GM18508 (cell line): ENCODE results near the gene CCDC93.
"Not testable (repeated sequence)": the region's sequence is repeated elsewhere in the genome, so short reads cannot be mapped to it uniquely, and the experiment has no call there.

Experiments used
- ATAC-seq: cut with Tn5 transposase; IDR thresholded peaks from one replicate; pipeline ENCODE4 v1.9.1; 2021; ENCODE audit warnings: moderate number of reproducible peaks; ENCODE audit not compliant: insufficient read depth, unreplicated experiment

Gene CCDC93

DNA sequence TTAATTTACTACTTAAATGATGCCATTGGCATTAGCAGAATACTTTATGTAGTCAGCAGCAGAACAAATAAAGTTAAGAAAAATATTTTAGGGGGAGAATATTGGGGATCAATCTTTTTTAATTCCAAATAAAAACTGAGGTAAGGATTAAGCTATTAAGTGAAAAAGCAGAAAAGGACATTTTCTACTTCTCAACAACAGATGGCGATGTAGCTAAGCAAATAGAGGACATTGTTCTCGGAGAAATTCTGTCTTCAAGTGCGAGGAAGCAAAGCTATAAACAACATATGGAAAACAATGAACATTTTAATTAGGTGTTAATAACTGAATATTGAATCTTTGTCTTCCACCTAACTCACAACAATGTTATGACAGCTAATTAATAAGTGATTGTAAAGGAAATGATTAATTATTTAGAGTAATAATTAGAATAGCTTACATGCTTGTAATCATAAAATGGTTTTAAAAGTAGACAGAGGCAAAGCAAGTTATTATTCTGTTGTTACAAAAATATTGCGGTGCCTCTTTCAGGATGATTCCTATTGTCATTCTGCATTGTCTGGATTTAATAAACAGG is 32.9 kb upstream of the CCDC93 start:
- ATAC-seq, result no peak

DNA sequence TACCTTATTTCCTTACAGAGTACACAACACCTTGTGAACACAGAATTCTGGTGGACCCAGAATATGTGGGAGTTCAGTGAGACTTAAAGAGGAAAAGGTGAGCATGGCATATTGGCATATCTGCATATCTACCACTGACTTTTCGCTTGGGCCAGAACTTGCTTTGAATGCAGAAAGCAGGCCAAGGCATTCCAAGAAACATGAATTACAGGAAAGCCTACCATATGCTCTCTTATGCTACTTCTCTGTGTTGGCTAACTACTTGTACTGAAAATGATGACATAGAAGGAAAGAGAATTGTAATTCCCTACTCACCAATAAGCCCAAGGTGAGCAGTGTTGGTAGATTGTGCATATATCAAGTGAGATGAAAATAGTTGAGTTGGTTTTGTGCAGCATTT is 31.4 kb upstream of the CCDC93 start:
- ATAC-seq, result no peak

DNA sequence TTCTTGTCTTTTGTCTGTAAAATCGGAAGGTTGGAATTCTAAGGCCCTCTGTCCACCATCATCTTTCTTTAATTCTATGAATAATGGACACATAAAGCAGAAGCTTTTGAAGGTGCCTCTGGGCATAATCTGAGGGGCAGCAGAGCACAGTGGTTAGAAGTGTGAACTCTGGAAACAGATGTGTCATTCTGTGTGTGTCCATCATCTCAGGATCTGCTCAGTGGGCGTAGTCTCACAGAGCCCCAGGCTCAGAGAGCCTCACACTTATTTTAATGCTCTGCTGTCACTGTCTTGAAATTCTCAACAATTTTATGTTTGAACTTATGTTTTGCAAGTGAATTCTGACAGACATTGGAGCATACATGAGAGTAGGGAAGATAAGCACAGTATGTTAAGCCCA is 31.0 kb upstream of the CCDC93 start:
- ATAC-seq, result no peak

DNA sequence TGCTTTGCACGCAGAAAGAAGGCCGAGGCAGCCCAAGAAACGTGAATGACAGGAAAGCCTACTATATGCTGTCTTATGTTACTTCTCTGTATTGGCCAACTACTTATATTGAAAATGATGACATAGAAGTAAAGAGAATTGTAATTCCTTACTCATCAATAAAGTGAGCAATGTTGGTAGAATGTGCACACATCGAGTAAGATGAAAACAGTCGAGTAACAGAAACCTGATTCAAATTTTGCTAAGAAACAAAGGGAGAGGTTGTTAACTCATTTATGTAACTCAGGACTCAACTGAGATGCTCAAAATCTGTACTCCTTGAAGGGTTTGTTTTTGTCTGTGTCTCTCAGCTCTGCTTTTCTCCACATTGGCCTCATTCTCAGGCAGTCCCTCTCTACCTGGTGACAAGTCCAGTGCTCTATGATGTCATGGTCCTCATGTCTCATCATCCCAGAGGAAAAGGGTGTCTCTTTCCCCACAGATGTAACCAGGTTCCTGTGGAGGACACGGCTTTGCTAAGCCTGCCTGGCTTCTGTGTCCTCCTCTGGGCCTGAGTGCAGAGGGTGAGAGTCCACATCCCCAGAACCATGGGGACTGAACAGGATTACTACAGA is 30.3 kb upstream of the CCDC93 start:
- ATAC-seq, result no peak

DNA sequence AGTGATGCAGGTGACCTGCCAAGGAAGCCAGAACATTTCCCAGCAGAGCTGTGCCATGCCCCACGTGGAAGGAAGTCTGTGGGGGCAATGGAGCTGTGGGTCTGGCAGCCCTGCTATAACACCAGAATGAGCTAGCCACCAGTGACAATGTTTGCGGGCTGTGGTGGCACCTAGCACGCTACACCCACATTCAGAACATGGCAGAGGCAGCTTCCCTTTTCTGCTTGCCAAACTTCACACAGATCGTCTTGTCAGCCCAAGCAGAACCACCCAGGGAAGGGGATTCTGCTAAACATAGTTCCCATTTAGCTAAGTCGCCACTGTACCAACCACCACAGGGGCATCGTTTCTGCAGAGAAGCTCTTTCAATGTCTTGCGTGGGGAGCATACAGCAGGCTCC is 27.0 kb upstream of the CCDC93 start:
- ATAC-seq, result no peak

DNA sequence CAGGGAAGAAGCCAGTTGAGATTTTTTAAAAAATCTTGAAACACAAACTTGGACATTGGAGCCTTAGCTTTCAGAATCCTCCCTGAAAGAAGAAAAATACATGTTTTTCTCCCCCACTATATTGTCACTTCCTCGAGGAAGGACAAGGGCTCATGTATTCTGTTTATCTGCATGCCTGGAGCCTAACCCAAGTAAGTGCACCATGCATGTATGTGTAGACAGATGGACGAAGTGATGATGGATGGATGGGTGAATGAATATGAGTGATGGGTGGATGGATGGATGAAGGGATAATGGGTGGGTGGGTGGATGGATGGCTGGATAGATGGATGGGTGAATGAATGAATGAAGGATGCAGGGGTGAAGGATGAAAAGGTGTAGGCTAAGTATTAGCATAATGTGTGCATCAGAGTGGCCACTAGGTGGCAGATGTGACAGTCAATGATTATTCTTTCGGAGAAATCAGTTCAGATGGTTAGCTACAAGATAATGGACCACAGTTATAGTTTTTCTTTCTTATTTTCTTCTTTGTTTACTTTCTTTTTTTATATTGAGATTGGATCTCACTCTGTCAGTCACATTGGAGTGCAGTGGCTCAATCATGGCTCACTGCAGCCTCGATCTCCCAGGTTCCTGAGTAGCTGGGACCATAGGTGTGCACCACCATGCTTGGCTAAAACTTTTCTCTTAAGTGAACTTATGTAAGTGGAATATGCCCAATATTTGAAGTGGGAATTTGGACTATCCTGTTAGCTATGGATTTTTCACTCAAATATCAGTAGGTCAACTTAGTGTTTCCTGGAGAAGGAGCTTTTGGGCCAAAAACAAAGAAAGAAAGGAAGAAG is 18.5 kb upstream of the CCDC93 start:
- ATAC-seq, result peak; percentile 96

DNA sequence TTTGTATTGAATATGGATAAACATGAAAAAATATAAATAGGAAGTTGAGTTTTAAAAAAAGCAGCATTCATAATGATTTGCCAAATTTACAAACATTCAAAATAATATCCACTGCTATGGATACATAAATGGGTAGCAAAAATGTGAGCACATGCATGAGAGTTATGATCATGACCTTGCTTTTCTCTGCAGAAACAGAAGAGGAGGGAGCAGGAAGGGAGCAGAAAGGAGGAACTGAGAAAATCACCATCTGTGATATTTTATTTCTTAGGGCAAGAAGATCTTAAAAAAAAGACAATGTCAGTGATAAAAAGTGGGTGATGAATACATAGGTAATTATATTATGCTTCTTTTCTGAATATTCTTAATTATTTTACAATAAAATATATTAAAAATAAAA is 17.7 kb upstream of the CCDC93 start:
- ATAC-seq, result no peak

DNA sequence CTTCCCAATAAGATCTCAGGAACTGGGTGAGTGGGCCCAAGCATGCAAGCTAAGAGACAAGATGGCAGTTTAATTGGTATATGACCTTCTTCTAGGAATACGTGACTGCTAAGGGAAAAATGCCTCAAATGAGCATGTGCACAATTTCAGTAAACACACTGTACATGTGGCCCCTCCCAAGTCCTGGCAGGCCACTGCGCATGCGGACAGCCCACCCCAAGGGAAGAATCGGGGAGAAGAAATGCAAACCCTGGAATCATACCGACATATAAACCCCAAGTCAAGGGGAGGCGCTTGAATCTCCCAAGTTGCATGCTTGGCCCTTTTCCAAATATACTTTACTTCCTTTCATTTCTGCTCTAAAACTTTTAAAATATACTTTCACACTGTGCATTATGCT is 15.2 kb upstream of the CCDC93 start:
- ATAC-seq, result no peak

DNA sequence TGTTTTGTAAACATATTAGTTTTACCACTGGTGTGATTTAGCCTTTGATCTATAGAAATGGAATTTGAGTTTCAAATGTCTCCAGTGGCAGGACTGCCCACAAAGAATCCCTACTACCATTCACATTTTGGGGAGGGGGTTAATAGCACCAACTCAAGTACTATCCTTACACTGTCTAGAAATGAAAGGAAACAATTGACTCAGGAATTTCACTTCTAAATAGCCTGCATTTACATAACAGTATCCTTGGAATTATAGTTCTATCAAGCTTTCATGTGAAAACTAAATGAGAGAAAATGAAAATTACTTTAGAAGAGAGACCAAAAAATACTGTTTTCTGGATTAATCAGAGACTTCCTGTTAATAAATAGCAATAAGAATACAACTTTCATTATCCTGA is 7.5 kb upstream of the CCDC93 start:
- no peak for ATAC-seq

DNA sequence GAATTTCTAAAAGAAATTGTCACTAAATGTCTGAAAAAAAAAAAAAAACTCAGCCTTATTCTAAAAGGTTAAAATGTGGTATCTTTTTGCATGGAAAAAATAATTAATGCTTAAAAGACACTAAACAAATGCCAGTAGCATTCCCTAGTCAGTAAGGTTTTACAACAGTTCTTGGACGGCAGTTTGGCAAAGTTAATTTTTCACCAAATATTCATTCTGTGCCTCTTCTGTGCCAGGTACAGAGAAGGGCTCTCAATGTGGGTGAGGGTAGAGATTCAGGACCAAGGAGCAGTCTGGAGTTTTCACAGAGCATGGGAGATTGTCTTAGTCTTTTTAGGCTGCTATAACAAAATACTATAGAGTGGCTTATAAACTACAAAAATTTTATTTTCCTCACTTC is 6.0 kb upstream of the CCDC93 start:
- ATAC-seq, result no peak

DNA sequence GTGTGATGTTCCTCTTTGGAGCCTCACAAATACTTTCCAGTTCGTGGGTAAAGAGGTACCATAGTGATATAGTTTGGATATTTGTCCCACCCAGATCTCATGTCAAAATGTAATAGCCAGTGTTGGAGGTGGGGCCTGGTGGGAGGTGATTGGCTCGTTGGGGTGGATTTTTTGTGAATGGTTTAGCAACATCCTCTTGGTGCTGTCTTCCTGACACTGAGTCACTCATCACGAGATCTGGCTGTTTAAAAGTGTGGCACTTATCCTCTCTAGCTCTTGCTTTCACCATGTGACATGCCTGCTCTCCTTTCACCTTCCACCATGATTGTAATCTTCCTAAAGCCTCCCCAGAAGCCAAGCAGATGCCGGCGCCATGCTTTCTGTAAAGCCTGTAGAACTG is 3.0 kb upstream of the CCDC93 start:
- ATAC-seq, result no peak

DNA sequence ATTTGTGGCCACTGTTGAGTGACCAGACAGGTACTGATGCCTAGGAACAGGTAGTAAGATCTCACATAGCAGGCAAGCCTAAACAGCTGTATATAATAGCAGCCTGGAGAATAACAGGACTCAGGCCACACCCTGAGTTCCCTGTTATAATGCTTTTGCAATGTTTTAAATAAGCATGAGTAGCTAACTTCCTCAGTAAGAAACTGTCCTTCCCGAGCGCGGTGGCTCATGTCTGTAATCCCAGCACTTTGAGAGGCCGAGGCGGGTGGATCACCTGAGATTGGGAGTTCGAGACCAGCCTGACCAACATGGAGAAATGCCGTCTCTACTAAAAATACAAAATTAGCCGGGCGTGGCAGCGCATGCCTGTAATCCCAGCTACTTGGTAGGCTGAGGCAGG is 1.9 kb upstream of the CCDC93 start:
- ATAC-seq, result not testable (repeated sequence)

DNA sequence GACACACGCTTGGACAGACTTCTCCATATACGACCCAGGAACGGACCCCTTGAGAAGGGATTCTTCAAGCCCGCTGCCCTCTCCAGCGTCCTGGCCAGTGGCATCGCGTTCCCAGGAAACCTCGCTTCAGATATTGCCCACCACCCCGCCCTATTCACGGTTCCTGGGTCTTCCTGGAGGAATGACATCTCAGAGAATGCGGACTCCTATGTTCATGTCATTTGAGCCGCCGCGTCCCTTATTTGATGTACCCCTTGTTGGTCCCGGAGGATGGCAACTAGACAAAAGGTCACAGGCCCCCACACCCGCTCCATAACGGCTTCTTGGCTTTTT is 588 bp upstream of the CCDC93 start:
- ATAC-seq, result no peak

DNA sequence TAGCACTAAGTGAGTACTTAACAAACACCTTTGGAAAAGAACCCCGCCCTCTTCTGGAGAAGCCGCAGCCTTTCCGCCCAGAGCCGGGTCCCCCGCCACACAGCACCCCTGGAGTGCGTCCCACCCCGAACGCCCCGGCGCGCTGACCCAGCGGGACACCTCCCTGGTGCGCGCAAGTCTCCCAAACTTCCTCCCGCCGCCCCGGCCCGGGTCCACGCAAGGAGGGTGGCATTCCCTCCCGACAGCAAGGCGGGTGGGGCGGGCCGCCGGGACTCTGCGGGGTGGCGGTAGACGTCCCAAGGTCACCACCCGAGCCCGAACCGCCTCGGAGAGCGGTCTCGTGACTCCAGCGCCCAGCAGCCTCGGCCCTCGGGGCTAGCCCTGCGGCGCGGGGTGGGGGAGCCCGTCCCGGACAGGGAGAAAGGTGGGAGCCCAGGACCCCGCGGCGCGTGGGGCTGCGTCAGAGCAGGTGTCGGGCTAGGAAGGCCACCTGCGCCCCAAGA is 598 bp downstream of the CCDC93 start:
- ATAC-seq, result peak; percentile 21

DNA sequence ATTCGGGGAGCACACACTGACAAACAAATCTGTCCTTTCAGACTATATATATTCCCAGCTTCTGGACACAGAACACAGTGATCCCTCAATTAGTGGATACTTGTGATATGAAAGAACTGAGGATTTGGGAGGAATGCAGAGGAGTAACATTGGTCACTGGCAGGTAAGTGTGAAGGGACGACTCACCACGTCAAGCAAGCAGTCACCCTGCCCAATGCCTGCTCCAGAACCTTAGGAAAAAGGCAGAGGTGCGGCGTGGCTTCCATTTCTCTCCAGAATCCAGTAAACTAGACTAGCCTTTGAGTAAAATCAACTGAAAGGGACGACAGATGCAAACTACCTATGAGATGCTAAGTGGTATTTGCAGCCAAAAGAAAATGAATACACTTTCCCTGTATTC is 1.1 kb downstream of the CCDC93 start:
- ATAC-seq, result no peak

DNA sequence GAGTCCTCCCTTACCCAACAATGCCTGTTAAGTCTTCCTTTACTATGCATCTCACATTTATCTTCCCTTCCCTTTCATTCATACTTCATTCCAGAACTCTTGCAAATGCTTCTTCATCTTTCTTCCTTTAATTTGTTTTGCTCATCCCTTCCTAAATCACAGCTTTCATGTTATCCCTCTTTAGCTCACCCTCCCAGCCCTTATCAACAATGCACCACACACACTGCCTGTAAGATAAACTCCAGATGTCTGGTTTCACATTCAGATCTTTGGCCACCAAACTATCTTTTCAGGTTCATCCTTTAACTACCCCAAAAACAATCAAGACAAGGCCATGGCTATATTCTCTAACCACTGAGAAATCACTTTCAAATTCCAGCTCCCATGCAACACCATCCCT is 3.4 kb downstream of the CCDC93 start:
- no peak for ATAC-seq

DNA sequence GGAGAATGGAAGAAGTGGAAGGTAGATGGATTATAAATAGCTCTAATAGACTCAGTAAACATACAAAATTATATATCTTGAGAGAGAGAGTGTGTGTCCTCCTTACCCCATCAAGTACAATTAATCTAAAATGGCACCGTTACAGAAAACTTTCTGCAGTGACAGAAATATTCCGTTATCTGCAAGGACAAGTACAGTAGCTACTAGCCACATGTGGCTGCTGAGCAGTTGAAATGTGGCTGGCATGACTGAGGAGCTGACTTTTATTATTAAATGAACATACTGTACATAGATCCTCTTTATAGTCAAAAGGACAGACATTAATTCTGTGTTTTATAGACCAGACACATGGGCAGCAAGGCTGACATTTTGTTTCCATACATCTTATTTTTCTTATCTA is 7.0 kb downstream of the CCDC93 start:
- ATAC-seq, result no peak

DNA sequence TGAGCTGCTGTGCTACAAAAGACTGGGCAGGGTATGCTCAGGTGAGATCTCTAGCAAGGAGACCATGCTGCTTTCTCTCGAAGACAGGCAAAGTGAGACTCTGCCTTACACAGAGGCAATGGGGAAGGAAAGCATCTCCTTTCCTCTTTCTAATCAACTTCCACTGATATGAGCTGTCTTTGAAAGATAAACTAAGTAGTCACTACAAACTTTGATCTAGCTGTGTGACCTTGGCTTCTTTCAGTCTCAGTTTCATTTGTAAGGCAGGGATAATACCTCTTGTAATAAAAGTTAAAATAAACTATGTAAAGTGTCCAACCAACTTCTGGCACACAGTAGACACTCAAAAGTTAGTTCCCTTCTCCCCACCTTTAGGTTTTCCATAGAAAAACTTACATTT is 7.5 kb downstream of the CCDC93 start:
- no peak for ATAC-seq

DNA sequence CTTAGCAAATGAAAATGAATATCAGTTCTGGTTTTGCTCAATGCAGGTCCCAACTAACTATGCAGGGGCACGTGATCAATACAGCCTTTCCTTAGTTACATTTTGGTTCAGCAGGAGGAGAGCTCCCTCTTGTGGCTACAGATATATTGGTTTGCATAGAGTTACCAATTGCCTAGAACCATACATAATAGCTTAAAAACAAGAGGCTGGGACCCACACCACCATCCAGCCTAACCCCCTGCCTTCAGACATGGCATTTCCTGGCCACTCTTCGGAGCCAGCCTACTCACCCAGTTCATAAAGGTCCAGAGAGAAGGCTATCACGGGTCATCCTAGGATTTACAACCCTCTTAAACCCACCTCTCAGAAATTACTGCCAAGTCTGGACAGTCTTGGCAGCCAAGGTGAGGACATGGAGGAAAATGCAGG is 10.5 kb downstream of the CCDC93 start:
- peak; percentile 96 for ATAC-seq

DNA sequence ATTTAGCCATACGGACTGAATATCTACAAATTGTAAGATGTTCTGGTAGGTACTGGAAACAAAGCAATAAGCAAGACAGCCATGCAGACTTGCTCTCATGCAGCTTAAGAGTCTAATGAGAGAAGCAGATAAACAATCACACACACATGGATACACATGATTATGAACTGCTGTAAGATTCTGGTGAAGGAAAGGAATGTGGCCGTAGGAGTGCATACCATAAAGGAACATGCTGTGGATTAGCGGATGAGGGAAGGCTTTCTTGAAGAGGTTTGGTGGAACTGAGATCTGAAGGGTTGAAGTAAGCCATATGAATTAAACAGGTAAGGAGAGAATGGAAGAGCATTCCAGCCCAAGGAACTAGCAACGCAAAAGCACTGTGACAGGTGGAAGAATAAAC is 13.8 kb downstream of the CCDC93 start:
- no peak for ATAC-seq

DNA sequence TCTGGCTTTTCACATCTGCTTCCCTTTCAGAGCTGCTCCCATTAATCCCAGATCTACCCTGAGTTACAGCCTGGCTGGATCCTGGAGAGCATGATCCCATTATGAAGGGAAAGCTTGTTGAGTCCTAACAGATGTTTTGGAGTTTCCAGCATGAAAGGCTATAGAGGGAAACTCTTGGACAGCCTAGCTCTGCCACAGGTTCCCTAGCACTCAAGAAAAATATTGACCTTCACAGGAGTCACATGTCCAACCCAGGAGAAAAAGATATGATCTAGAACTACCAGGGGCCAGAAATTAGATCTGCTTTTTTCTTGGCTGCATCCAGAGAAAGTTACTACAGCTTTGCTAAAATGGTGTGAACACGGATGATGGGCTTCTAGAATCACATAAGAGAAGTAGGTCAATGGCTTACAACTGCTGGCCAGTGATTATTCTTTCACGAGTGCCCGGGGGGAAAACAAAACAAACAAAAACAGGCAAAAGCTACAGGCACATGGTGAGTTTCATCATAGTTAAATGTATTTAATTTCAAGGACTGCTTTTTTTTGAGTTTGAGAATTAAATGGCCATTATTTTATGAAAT is 15.9 kb downstream of the CCDC93 start:
- no peak for ATAC-seq
